ENCODE measurements around the gene DYDC1.
A peak's percentile ranks its signal among the peaks of the same experiment; 100 is the strongest.
"Not testable (repeated sequence)": the region's sequence is repeated elsewhere in the genome, so short reads cannot be mapped to it uniquely, and the experiment has no call there.

DYDC1 gene

DNA sequence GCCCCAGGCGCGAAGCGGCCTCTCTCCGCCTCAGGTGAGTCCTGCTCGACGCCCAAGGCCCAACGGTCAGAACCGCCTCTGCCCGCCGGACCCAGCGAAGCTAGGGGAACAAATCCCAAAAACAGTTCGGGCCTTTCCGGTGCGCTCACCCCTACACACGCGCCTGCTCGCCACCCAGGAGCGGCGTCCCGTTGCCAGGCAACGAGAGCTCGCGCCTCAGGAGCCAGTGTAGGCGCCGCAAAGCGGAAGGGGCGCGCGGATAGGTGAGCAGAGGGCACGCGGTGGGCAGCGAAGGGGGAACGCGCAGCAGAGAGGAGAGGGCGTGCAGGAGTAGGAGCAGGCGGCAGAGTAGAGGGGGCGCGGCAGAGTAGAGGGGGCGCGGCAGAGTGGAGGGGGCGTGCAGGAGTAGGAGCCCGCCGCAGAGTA lies at the start of gene DYDC1, which contains the start of gene DYDC2:
Gene DYDC1 (minus strand): TSS at position 193 of the 426 bp plus-strand sequence. CDS start 4,154 bp downstream, outside the sequence.
Gene DYDC2 (plus strand): TSS at position 219 of the 426 bp plus-strand sequence. CDS start 5,663 bp downstream, outside the sequence.
- peak; percentile 39 to 54 for DNase-seq

DNA sequence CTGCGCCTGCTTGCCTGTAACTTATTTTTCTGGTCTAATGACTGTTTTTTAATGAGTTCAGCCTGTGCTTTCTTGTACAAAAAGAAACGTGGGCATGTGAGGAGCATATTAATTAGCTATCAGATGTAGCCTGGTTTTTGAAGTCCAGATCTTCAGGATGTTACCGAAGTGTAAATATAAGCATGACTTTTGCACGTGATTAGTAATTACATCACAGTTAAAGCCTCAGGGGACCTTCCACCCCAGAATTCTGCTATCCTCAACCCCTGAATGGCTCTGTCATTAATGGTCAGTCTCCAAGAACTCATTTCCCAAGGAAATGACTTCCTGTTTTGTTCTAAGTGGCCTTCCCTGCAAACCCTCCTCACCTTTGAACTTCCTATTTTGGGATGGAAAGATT lies 49.6 kb upstream of the DYDC1 start:
- DNase-seq = no peak

DNA sequence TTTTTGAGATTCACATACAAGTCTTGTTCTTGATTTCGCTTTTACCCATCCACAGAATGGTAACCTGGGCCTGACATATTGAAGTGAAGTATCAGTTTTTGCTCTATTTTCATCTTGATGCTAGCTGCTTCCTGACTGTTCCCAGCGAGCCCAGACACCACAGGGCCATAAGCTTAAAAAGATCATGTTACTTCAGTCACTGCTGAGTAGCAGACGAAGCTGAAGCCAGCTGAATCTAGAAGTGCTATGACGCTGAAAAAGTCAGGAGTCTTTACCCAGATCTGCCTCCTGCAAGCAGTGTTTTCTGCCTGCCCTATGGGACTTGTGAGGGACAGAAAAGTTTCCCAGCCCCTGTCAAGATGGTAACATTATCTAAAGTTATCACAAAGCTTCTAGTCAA lies 49.1 kb upstream of the DYDC1 start:
- DNase-seq = peak in 1 of 2 experiments; percentile 18

DNA sequence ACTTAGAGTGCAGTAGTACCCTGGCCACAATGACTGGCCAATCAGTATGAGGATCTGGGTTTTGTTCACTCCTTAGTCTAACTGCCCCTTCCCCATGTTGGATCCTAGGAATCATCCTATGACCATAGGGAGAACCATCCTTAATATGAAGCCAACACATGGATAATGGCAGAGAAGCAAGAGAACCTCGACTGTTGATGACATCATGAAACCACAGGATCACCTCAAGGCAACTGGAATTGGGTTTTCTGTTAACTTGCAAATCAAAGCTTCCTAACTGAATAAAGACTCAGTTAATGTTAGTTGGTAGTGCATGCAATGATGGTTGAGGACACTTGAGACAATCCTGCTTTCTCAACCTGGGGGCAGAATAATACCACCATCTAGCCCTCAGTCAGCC lies 48.5 kb upstream of the DYDC1 start:
- DNase-seq = no peak

DNA sequence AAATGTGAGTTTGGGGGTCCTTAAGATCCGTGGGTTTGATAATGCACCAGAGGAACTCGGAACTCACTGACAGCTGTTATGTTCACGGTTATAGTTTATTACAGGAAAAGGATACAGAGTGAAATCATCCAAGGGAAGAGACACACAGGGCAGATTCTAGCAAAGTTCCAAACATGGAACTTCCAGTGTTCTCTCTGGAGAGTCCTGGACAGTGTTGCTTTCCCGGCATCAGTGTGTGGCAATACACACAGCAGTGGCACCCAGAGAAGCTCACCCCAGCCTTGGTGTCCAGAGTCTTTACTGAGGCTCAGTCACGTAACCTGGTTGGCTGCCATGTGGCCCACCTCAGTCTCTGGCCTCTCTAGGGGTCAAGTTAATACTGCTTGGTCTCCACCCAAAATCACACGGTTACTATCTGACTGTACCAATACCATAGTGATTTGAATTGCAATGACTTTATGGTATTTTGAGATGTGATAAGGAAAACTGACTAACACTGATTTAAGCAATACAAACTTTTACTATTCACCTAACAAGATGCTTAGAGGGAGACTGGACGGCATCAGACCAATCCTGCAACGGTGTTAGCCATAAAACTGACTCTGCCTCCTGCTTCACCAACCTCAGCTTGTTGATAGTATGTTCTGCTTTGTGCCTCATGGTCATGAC lies 43.7 kb upstream of the DYDC1 start:
- no peak for DNase-seq

DNA sequence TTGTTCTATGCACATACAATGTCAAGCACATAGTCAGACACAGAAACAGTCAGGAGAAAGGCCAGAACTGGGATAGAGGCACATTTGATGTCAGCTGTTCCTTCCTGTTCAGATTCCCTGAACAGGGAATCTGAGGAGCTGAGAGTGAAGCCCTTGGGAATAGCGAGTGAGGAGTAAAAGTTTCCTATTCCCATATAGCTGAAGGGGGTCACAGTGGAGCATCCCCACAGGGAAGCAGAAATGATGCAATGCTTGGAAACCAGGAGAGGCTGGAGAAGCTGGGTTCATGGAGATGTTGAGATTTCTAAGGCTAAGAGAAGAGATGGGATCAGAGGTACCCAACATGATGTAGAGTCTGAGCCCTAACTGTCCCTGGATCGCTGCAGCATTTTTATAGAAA lies 40.5 kb upstream of the DYDC1 start:
- no peak for DNase-seq

DNA sequence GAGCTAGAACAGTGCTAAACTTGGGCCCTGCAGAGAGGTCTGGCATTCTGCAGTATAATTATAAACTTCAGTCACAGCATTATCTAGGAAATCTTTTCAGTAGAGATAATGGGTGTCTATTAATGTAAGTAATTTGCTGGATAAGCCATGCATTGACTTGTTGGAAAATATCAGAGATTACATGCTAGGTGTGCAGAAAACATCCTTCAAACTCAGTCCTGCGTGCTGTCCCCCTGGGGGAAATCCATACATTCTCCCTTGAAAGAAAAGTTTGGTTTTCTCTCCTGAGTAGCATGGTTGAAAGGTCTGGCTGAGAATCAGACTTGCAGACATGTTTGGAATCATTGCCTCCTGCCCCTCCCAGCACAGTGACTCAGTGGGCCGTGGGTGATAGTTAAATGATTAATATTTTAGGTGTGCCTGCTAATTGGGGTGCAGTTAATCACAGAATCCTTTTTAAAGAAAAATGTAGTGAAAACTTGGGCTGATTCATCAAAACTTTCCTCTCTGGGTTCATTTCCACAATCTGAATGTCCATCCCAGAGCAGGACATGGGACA lies 37.9 kb upstream of the DYDC1 start:
- DNase-seq = no peak

DNA sequence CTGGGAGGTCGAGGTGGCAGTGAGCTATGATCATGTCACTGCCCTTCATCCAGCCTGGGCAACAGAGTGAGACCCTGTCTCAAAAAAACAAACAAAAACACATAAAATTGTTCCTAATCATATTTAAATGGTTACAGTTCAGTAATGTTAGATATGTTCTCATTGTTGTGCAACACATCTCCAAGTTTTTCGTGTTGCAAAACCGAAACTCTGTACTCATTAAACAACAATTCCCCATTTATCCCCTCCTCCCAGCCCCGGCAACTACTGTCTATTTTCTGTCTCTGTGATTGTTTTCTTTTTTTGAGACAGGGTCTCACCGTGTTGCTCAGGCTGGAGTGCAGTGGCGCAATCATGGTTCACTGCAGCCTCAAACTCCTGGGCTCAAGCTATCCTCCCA lies 35.7 kb upstream of the DYDC1 start:
- no peak for DNase-seq

DNA sequence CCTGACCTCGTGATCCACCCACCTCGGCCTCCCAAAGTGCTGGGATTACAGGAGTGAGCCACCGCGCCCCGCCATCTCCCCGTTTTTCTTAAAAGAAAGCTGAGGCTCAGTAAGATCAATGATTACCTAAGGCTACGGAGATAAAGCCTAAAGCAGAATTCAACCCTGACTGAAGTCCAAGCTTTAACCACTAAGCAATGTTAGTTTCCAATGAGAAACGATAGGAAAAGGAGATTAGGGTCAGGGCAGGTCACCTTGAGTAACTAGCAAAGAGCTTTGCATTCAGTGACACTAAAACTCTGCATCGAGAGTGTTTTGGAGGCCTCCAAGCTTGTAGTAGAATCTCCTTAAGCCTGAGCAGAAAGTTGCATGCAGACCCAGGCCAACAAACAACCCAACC lies 34.2 kb upstream of the DYDC1 start:
- DNase-seq = no peak

DNA sequence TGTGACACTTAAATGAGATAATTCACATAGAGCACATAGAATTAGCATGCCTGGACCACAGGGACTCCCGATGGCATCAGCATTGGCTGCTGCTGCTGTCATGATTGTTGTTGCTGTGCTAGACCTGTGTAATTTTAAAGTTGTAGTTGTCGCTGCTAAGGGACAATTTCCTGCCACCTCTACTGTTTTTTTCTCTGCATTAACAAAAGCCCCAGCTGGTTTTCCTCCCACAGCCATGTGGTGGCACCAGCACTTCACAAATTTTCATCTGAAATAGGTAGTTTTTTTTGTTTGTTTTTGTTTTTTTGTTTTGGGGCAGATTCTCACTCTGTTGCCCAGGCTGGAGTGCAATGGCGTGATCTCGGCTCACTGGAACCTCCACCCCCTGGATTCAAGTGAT lies 26.4 kb upstream of the DYDC1 start:
- peak; percentile 72 to 77 for DNase-seq

DNA sequence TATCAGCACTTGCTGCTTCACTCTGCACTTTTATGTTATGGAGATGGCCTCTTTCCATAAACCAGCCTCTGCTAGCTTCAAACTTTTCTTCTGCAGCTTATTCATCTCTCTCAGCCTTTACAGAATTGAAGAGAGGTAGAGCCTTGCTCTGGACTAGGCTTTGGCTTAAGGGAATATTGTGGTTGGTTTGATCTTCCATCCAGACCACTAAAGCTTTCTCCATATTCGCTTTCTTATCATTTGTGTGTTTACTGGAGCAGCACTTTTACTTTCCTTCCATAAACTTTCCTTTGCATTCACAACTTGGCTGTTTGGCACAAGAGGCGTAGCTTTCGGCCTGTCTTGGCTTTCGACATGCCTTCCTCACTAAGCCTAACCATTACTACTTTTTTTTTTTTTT lies 23.6 kb upstream of the DYDC1 start:
- no peak for DNase-seq

DNA sequence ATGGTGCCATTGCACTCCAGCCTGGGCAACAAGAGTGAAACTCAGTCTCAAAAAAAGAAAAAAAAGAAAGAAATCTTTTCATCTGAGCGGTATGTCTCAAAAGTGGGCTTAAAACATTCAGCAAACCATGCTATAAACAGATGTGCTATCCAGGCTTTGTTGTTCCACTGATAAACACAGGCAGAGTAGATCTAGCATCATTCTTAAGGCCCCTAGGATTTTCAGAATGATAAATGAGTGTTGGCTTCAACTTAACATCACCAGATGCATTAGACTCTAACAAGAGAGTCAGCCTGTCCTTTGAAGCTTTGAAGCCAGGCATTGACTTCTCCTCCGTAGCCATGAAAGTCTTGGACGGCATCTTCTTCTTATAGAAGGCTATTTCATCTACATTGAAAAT lies 23.1 kb upstream of the DYDC1 start:
- DNase-seq = no peak

DNA sequence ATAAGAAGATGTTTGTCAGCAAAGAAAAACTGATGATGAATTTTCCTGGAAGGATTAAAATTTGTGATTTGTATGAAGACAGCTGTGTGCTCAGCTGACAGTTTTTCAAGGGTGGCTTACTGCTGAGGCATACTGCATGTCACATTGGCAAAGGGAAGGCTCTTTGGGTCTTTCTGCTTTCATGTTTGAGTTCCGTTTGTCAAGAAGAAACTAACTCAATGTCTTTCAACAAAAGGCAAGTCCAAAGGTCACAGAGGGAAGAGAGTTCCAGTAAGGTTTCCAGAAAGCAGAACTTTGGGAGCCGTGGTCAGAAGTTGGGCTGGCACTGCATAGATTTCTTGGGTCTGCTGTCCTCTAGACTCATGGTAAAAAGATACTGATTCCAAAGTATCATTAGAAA lies 16.9 kb upstream of the DYDC1 start:
- no peak for DNase-seq

DNA sequence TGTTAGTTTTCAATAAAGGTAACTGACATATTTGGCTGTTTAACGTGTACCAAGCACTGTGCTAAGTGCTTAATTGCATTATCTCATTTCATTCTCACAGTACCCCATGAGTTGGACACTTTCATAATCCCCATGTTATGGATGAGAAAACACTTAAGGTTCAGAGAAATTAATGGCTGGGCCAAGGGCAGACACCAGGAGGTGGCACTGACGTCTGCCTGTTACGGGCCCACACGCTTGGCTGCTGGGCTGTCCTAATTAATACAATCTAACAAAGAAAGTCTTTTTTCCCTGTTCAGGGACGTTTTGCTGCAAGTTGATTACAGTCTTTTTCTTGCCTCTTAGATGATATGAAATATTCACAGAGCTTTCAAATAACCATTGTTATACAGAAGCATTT lies 16.1 kb upstream of the DYDC1 start:
- DNase-seq = no peak

DNA sequence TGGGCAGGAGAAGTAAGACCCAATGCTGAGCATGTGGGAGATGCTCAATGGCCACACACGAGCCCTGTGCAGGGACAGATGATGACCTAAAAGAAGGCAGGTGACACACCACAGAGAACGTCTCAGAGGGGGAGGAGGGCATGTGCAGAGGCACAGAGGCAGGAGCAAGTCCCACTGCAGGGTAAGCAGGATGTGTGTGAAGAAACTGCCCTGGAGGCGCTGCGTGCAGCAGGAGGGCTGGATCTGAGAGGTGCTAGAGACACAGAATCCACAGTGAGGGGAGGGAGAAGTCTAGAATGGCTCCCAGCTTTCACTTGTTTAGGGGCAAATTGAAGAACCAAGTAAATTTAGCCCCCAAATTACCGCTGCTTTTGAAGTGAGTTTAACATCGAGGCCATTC lies 14.9 kb upstream of the DYDC1 start:
- DNase-seq = no peak

DNA sequence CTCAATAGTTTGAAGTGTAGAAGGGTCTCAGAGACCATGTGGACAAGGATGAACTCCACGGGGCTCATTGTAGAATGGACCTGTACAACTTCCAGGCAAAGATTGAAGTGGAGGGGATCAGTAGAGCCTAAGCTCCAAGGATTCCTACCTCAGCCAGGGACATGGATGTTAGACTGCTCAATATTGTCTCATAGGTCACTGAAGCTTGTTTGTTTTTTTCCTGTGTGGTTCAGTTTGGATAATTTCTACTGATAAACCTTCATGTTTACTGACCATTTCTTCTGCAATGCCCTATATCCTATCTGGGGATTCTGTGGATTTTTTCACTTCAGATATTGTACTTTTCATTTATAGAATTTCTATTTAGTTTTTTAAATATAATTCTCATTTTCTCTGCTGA lies 9.0 kb upstream of the DYDC1 start:
- no peak for DNase-seq

DNA sequence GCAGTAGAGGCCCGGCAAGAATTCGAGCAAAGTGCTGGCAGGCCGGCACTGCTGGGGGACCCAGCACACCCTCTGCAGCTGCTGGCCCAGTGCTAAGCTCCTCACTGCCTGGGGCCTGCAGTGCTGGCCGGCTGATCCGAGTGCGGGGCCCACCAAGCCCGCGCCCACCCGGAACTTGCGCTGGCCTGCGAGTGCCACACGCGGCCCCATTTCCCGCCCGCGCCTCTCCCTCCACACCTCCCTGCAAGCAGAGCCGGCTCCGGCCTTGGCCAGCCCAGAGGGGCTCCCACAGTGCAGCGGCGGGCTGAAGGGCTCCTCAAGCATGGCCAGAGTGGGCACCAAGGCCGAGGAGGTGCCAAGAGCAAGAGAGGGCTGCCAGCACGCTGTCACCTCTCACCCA lies 3.1 kb upstream of the DYDC1 start:
- no peak for DNase-seq

DNA sequence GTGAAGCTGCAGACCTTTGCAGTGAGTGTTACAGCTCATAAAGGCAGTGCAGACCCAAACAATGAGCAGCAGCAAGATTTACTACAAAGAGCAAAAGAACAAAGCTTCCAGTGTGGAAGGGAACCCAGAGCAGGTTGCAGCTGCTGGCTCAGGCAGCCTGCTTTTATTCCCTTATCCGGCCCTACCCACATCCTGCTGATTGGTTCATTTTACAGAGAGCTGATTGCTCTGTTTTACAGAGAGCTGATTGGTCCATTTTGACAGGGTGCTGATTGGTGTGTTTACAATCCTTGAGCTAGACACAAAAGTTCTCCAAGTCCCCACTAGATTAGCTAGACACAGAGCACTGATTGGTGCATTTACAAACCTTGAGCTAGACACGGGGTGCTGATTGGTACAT lies 2.4 kb upstream of the DYDC1 start:
- not testable (repeated sequence) for DNase-seq

DNA sequence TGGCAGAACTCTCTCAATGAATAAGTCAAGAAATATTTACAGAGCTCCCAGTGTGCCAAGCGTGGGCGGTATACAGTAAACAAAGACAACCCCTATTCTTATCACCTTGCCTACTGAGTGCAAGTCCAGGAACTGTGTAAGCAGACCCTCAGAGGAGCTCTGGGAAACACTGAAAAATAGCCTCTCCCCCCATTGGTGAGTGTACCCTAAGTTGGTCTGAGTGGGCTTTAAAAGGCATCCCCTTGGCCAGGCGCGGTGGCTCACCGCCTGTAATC lies 1.2 kb upstream of the DYDC1 start:
- DNase-seq = no peak

DNA sequence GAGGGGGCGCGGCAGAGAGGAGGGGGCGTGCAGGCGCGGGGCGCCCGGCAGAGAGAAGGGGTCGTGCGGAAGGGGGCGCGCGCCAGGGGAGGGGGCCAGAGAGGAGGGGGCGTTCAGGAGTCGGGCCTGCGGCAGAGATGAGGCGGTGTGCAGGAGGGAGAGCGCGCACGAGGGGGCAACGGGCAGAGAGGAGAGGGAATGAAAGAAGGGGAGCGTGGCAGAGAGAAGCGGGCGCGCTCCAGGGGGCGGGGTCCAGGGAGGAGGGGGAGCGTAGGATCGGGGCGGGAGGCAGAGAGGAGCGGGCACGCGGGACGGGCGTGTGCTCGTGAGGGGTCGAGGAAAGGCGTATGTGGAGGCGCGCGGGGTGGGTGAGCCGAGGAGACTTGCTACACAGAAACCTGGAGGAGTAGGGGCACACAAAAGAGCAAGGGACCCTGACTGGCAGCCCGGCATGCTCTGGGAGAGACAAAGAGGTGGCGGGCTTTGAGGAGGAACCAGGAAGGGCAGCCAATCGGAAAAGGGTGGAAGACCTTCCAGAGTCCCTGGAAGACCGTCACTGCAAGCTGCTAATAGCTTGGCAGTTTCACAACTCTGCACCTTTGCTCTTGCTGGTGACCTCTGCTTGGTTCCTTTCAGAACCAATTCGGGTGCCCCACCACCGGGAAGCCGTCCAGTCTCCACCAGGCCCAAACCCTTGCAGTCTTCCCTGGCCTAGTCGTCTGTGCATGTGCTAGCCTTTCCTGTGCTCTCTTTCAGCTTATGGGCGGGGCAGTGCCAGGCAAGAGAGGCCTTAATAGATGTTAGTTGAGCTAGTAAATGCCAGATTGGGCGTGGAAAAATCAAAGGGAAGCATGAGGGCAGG lies 665 bp upstream of the DYDC1 start:
- no peak for DNase-seq

DNA sequence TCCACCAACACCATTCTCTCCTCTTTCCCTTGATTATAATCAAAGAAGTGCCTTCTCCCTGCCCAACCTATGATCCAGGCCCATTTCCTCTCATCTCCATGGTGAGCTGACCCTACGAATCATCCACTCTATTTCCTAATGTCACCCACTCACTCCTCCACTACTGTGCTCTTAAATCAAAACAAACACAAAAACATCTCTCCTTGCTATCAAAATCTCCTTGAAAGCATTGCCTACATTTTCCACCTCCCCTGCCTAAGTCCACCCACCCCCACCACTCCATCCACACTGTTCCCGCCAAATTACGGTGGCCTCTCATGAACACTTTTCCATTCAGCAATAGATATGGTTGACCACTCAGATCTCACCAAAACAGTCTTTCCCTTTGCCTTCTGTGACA lies 5.3 kb downstream of the DYDC1 start:
- no peak for DNase-seq

DNA sequence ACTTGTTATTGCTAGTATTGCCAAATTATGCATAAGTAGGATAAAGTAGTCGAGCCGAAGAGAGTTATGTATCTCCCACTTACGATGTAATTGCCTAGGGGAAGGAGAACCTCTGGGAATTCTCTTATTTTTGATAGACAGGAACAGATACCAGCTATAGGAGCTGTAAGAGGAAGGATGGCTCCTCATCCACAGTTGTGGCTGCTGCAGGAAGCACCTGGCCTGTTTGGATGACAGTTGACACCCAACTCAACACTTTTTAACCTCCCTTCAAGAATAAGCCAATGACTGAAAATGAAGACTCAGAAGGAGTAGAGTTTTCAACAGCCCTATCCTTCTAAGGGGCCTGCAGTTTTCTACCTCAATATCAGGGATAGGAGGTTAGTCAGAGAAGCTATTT lies 6.3 kb downstream of the DYDC1 start:
- DNase-seq = peak; percentile 60 to 64

DNA sequence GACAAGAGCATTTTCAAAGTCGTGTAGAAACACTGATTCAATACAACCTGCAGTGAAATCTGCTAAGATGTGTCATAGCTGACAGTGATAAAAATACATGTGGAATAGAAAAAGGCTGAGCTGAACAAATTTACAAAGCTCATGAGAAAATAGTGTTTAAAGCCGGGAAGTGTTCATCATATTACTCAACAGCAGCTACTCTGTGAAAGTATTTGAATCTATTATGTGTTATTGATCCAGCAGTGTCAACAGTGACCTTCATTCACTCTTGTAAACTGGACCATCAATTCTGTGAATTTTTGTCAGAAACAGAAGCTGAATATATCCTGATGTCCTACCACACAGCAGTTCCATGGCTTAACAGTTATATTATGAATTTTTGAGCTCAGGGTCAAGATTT lies 11.6 kb downstream of the DYDC1 start:
- no peak for DNase-seq

DNA sequence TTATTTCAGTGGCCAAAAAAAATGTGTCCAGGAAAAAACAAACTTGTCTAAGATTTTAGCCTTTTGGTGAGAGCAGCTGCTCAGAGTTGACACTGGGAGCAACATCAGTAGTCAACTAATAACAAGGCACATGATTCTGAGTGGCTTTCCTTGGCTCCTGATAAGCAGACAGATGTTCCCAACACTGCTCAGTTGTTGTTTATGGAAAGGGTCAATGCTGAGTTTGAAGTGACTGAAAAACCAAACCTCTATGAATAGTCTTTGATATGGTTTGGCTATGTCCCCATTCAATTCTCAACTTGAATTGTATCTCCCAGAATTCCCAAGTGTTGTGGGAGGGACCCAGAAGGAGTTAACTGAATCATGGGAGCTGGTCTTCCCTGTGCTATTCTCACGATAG lies 12.3 kb downstream of the DYDC1 start:
- no peak for DNase-seq
